Hematopoietic multipotent progenitor cell treated with erythropoietin and hydrocortisone succinate and interleukin-3 and kit ligand, for 8 days (in vitro differentiated cells): ENCODE data around the gene MEX3B.
"Not testable (repeated sequence)": the region's sequence is repeated elsewhere in the genome, so short reads cannot be mapped to it uniquely, and the experiment has no call there.

Experiments used
- DNase-seq: peaks from one replicate; pipeline ENCODE4 v3.0.0-alpha.2; 2015

The MEX3B gene

GRCh38 chr15:81995081-81995480 is 50.7 kb downstream of the MEX3B start:
- DNase-seq: not testable (repeated sequence)

- no peak for DNase-seq
Measured at GRCh38 chr15:81992523-81992922, 53.3 kb downstream of the MEX3B start.
